OCI-LY7 (cell line): ENCODE results near the gene ZDHHC4. TPM values are rescaled to one million over a fixed set of nuclear protein-coding genes. Genes with fewer than 3 reads are reported as not detected.

Experiments used
- Bru-seq: library from RNA; stranded (reverse); fragments of 400-500 nt; gene quantifications from one replicate; lab custom pipeline; 2021; lab: Mats Ljungman, UMichigan
- BruChase-seq, 2 experiments: library from RNA; stranded (reverse); fragments of 400-500 nt; gene quantifications; one replicate each; lab custom pipeline; 2021; lab: Mats Ljungman, UMichigan
- BruUV-seq: library from RNA; stranded (reverse); fragments of 400-500 nt; replicated peaks from 2 replicates; lab custom pipeline; 2021; lab: Mats Ljungman, UMichigan
- CTCF ChIA-PET: fragments of 300-600 bp; sonication (Branson Sonifier 250); formaldehyde crosslinking; loops from one replicate; lab custom pipeline; 2022; ENCODE audit warnings: antibody characterized with exemption; ENCODE audit not compliant: unreplicated experiment; lab: Charles Lee
- POLR2A ChIA-PET: fragments of 300-600 bp; sonication (Branson Sonifier 250); formaldehyde crosslinking; loops from one replicate; lab custom pipeline; 2022; ENCODE audit warnings: antibody characterized with exemption; lab: Charles Lee
- DNase-seq: peaks from one replicate; pipeline ENCODE4 v3.0.0-alpha.2; 2015; ENCODE audit warnings: low spot score
- H2AFZ ChIP-seq: fragments of 200-600 bp; sonication (generic), shearing (Covaris generic); 2 replicates; pipeline ENCODE4 v1.6.1; 2014; ENCODE audit warnings: mild to moderate bottlenecking, antibody characterized with exemption, low read length, moderate library complexity
- H3K27ac ChIP-seq: fragments of 200-600 bp; sonication (generic); 2 replicates; pipeline ENCODE4 v1.5.1; 2014; ENCODE audit warnings: mixed run types, low read depth, mild to moderate bottlenecking, moderate library complexity, low read length, inconsistent platforms; ENCODE audit not compliant: poor library complexity, severe bottlenecking
- H3K36me3 ChIP-seq: fragments of 200-600 bp; sonication (generic); 2 replicates; pipeline ENCODE4 v1.6.1; 2014; ENCODE audit warnings: mild to moderate bottlenecking, antibody characterized with exemption, low read length, moderate library complexity, mixed read lengths; ENCODE audit not compliant: insufficient read depth
- H3K4me1 ChIP-seq: fragments of 200-600 bp; sonication (generic); 2 replicates; pipeline ENCODE4 v1.5.1; 2014; ENCODE audit warnings: mild to moderate bottlenecking, low read length; ENCODE audit not compliant: insufficient read depth, poor library complexity, severe bottlenecking
- H3K4me2 ChIP-seq: fragments of 200-600 bp; sonication (generic); 2 replicates; pipeline ENCODE4 v1.6.1; 2014; ENCODE audit warnings: mild to moderate bottlenecking, low read length
- H3K4me3 ChIP-seq: fragments of 200-600 bp; sonication (generic); 2 replicates; pipeline ENCODE4 v1.5.1; 2014; ENCODE audit warnings: mild to moderate bottlenecking, low read depth, low read length; ENCODE audit not compliant: poor library complexity, severe bottlenecking
- H3K79me2 ChIP-seq: fragments of 200-600 bp; sonication (generic); 2 replicates; pipeline ENCODE4 v1.6.1; 2016; ENCODE audit warnings: low read depth, mild to moderate bottlenecking, low read length, moderate library complexity, mixed read lengths; ENCODE audit not compliant: insufficient read depth
- H3K9me2 ChIP-seq: fragments of 200-600 bp; sonication (generic); 2 replicates; pipeline ENCODE4 v1.6.1; 2016; ENCODE audit warnings: mild to moderate bottlenecking, low read length, mixed read lengths; ENCODE audit not compliant: insufficient read depth
- H3K9me3 ChIP-seq: fragments of 200-600 bp; sonication (generic); 2 replicates; pipeline ENCODE4 v1.6.1; 2014; ENCODE audit warnings: mild to moderate bottlenecking, mixed run types, low read length, mixed read lengths
- H4K20me1 ChIP-seq: fragments of 200-600 bp; sonication (generic); 2 replicates; pipeline ENCODE4 v1.6.1; 2014; ENCODE audit warnings: mild to moderate bottlenecking, antibody characterized with exemption, low read length, moderate library complexity, mixed read lengths; ENCODE audit not compliant: insufficient read depth
- EZH2phosphoT487 ChIP-seq: fragments of 200-600 bp; sonication (generic); IDR thresholded peaks from 2 replicates; pipeline ENCODE4 v1.6.1; 2018; ENCODE audit warnings: low read depth, borderline replicate concordance, mild to moderate bottlenecking, mixed run types, antibody characterized with exemption, low read length, moderate library complexity, mixed read lengths
- intact Hi-C: fragments of 100-400 bp; cut with micrococcal nuclease; formaldehyde crosslinking; loops from one replicate; pipeline ENCODE4 v1.10.0; 2022; ENCODE audit not compliant: unreplicated experiment
- long read RNA-seq: library from polyadenylated mRNA; stranded (forward); transcript quantifications from one replicate; pipeline ENCODE4 v2.0.0, GENCODE V29; 2022
- total RNA-seq, 2 experiments: library from RNA; depleted of rRNA in 1 of 2; stranded (reverse); fragments of >200 nt in 1 of 2; shearing (Covaris generic) in 1 of 2; gene quantifications; 2 replicates each; pipeline ENCODE4 v1.2.3, GENCODE V29; 2014 to 2022
- TF ChIP-seq, protein P1 (sequence below): fragments of 200-600 bp; sonication (generic); conservative IDR thresholded peaks from 2 replicates; pipeline ENCODE4 v1.5.1; 2014; ENCODE audit warnings: mild to moderate bottlenecking, antibody characterized with exemption, low read length, moderate library complexity, mixed read lengths

Gene ZDHHC4
- total RNA-seq (2014; rRNA removed; shearing (Covaris generic)) (60.7 and 76.4 TPM in 2 replicates), total RNA-seq (2022) (92.7 and 110 TPM in 2 replicates), Bru-seq, nascent RNA (percentile 75 among the genes with signal in this experiment), BruChase-seq, experiment 1, labeled RNA remaining after a 6-hour chase (percentile 77 among the genes with signal in this experiment), BruChase-seq, experiment 2, labeled RNA remaining after a 2-hour chase (percentile 75 among the genes with signal in this experiment)
- long read RNA-seq, transcript ZDHHC4-203 (9 exons, 1,461 nt): minor isoform, 10 of 108 reads
- long read RNA-seq, transcript ZDHHC4-205 (8 exons, 1,552 nt): minor isoform, 22 of 108 reads
- long read RNA-seq, transcript ZDHHC4-206 (8 exons, 1,348 nt): minor isoform, 6 of 108 reads
- long read RNA-seq, transcript ZDHHC4-201 (8 exons, 1,259 nt): major isoform, 24 of 108 reads
- long read RNA-seq, partial matches to known transcripts: 11 of 108 reads
- long read RNA-seq, other reads (novel, unspliced or antisense): 31 of 108 reads

- peak within 1 kb of the TSS; percentile 71 for H3K4me2 ChIP-seq
- H3K9me2 ChIP-seq: no peaks in the 10 kb centered on the region
- H3K27ac ChIP-seq: peak within 1 kb of the TSS; percentile 79
- peak within 1 kb of the TSS; percentile 31; the same call in 1 of the 2 replicates for H2AFZ ChIP-seq
- peaks cover 8% of the 10 kb centered on the region; the same call in 1 of the 2 replicates for H3K9me3 ChIP-seq
- DNase-seq: peak; percentile 95
- ChIA-PET CTCF (no interaction called here), POLR2A (interaction anchor here (0.6 to 1.9 kb wide), 5 partner anchors 8 to 55 kb away, joined by 3 to 7 read pairs (median 4); no protein-coding TSS in a partner anchor)
- BruUV-seq: no TSS peak
- no peak for TF ChIP-seq EZH2phosphoT487
- TF ChIP-seq, protein P1, sequence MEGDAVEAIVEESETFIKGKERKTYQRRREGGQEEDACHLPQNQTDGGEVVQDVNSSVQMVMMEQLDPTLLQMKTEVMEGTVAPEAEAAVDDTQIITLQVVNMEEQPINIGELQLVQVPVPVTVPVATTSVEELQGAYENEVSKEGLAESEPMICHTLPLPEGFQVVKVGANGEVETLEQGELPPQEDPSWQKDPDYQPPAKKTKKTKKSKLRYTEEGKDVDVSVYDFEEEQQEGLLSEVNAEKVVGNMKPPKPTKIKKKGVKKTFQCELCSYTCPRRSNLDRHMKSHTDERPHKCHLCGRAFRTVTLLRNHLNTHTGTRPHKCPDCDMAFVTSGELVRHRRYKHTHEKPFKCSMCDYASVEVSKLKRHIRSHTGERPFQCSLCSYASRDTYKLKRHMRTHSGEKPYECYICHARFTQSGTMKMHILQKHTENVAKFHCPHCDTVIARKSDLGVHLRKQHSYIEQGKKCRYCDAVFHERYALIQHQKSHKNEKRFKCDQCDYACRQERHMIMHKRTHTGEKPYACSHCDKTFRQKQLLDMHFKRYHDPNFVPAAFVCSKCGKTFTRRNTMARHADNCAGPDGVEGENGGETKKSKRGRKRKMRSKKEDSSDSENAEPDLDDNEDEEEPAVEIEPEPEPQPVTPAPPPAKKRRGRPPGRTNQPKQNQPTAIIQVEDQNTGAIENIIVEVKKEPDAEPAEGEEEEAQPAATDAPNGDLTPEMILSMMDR: no peak
- peaks cover 12% of the 10 kb centered on the region for H3K36me3 ChIP-seq
- H3K4me3 ChIP-seq: peak within 1 kb of the TSS; percentile 87
- peaks cover 25% of the 10 kb centered on the region; the same call in 1 of the 2 replicates for H3K79me2 ChIP-seq
- intact Hi-C loops: loop anchor here (1.0 kb wide), 1 partner anchor 13 kb away; the partner anchor contains the start of gene INTS15
- H3K4me1 ChIP-seq: peaks cover 73% of the 10 kb centered on the region
- H4K20me1 ChIP-seq: no peaks in the 10 kb centered on the region
These were observed at the start of gene ZDHHC4 for GRCh38 chr7:6577369-6578113. Gene ZDHHC4, plus strand, starts transcription at chr7:6577454. Its CDS starts 3,108 bp downstream, at chr7:6580562.

- Histone ChIP-seq H3K4me2 (no peak overlapping the region), H4K20me1 (no peaks in the 10 kb centered on the region), H3K4me1 (peaks cover 21% of the 10 kb centered on the region), H3K79me2 (no peaks in the 10 kb centered on the region), H3K27ac (no peak overlapping the region), H3K9me3 (no peaks in the 10 kb centered on the region), H3K36me3 (no peaks in the 10 kb centered on the region), H3K9me2 (no peaks in the 10 kb centered on the region), H3K4me3 (no peak overlapping the region), H2AFZ (no peak overlapping the region)
- no peak for DNase-seq
- BruUV-seq: no TSS peak
- TF ChIP-seq EZH2phosphoT487: no peak
- TF ChIP-seq, protein P1: no peak
- intact Hi-C loops: no loop called here
- ChIA-PET CTCF (no interaction called here), POLR2A (interaction anchor here (0.7 kb wide), 1 partner anchor 79 kb away, joined by 3 read pairs; no protein-coding TSS in a partner anchor)
These were observed 48.7 kb upstream of the ZDHHC4 start for GRCh38 chr7:6528401-6529130.
